Psoas muscle (tissue), 8 donors: Measurements from ENCODE around the gene TMEM169. TPM values are rescaled to one million over a fixed set of nuclear protein-coding genes. Genes with fewer than 3 reads are reported as not detected.
"Not testable (repeated sequence)": the region's sequence is repeated elsewhere in the genome, so short reads cannot be mapped to it uniquely, and the experiment has no call there.

Experiments
- ATAC-seq, 4 donors: fragments of 200-7000 bp; cut with Tn5 transposase; one replicate each; pipeline ENCODE4 v1.9.1; 2020; ENCODE audit warnings: moderate library complexity in 3 of 4, mild to moderate bottlenecking in 2 of 4
- DNase-seq, 2 donors: peaks; one replicate each; pipeline ENCODE4 v3.0.0-alpha.2; 2020
- H3K27ac ChIP-seq: fragments of 200-600 bp; one replicate; pipeline ENCODE4 v1.8.0; 2022
- H3K27me3 ChIP-seq, 3 donors: fragments of 200-600 bp in 1 of 3; one replicate each; pipeline versions ENCODE4 v1.6.1 to v1.8.0; 2013 to 2022; ENCODE audit warnings: low read length in 2 of 3, mild to moderate bottlenecking in 2 of 3, moderate library complexity in 1 of 3; ENCODE audit not compliant: insufficient read depth in 3 of 3
- H3K36me3 ChIP-seq, 2 donors: fragments of 200-600 bp in 1 of 2; one replicate each; pipeline versions ENCODE4 v1.6.1 to v1.8.0; 2013 to 2022; ENCODE audit warnings: low read depth in 1 of 2, mild to moderate bottlenecking in 1 of 2, moderate library complexity in 1 of 2; ENCODE audit not compliant: insufficient read depth in 1 of 2
- H3K4me1 ChIP-seq: fragments of 200-600 bp; one replicate; pipeline ENCODE4 v1.8.0; 2022
- H3K4me3 ChIP-seq: fragments of 200-600 bp; one replicate; pipeline ENCODE4 v1.8.0; 2022; ENCODE audit warnings: mild to moderate bottlenecking
- H3K9me3 ChIP-seq: fragments of 200-600 bp; one replicate; pipeline ENCODE4 v1.8.0; 2022
- WGBS, 3 donors: extraction: QIAGEN DNeasy Blood & Tissue Kit; methylation state at CpG; one replicate each; pipeline versions ENCODE4 v1.1.6 to v1.1.7; 2013; 5-methylcytosine and 5-hydroxymethylcytosine counted together
- intact Hi-C, 2 donors: fragments of 100-400 bp; cut with DNase I; formaldehyde crosslinking; loops; one replicate each; pipeline versions ENCODE4 v1.11.0 to v1.14.2; 2022
- polyA plus RNA-seq, 3 donors: library from polyadenylated mRNA; stranded (reverse); fragments of 200-250 nt; gene quantifications; one replicate each; pipeline ENCODE4 v1.2.3, GENCODE V29; 2013
- total RNA-seq, 4 donors: library from RNA; stranded (reverse); fragmentation: NEBNext Ultra II Directional in 2 of 4; extraction: Animal tissue kit (Norgen Biotek cat#: 25700) in 2 of 4; gene quantifications; one replicate each; pipeline versions ENCODE4 v1.2.1 to v1.2.4, GENCODE V29; 2021 to 2023
- TF ChIP-seq, protein P1 (sequence below): fragments of 200-600 bp; IDR thresholded peaks from one replicate; pipeline ENCODE4 v1.8.0; 2022; ENCODE audit warnings: antibody characterized with exemption
- donor health status: healthy with polysubstance abuse.
- donor health status: DM: no; HTN: no; CAD: no; lungs with moderate emphysema.
- donor health status: Bipolar disorder and iron deficiency.
- donor health status: healthy.
- donor health status: DM: yes; HTN: yes; CAD: no.
- donor health status: DM: no; HTN: no; CAD: no.
- donor health status: DM: no; HTN: no; CAD: no.
- donor health status: DM: yes; HTN: yes; CAD: no.

TMEM169 gene
- total and polyA plus RNA-seq, 7 donors, result 0.07 to 0.41 (median 0.08) TPM; not detected in 2

DNA sequence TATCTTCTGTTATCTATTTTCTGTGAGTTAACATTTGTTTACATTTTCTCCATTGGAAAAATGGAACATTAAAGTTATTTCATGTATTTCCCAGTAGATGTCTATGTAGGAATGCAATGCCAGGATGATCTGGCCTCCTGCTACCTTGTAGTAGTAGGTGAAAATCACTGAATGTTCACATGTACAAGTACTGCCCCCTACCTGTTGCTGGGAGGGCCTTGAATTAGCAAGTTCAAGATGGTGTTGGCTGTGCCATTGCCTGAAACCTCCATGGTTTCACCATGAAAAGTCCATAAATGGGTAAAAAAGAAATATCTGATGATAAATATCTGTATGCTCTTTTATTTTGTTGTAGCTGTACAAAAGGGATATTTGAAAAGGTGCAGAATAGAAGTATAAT is 58.2 kb downstream of the TMEM169 start:
- DNase-seq, result no peak
- TF ChIP-seq, protein P1, sequence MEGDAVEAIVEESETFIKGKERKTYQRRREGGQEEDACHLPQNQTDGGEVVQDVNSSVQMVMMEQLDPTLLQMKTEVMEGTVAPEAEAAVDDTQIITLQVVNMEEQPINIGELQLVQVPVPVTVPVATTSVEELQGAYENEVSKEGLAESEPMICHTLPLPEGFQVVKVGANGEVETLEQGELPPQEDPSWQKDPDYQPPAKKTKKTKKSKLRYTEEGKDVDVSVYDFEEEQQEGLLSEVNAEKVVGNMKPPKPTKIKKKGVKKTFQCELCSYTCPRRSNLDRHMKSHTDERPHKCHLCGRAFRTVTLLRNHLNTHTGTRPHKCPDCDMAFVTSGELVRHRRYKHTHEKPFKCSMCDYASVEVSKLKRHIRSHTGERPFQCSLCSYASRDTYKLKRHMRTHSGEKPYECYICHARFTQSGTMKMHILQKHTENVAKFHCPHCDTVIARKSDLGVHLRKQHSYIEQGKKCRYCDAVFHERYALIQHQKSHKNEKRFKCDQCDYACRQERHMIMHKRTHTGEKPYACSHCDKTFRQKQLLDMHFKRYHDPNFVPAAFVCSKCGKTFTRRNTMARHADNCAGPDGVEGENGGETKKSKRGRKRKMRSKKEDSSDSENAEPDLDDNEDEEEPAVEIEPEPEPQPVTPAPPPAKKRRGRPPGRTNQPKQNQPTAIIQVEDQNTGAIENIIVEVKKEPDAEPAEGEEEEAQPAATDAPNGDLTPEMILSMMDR, result no peak
- Histone ChIP-seq H3K4me1 (no peaks in the 10 kb centered on the region), H3K4me3 (no peak overlapping the region), H3K36me3 (peaks cover 21 to 100% of the 10 kb centered on the region in 2 donors), H3K27me3 (no peaks in the 10 kb centered on the region), H3K27ac (no peak overlapping the region), H3K9me3 (no peaks in the 10 kb centered on the region)
- no peak for ATAC-seq
- intact Hi-C loops, result loop anchor here in 1 of 2 donors (5.0 kb wide), 1 partner anchor 603 kb away; no protein-coding TSS in a partner anchor

DNA sequence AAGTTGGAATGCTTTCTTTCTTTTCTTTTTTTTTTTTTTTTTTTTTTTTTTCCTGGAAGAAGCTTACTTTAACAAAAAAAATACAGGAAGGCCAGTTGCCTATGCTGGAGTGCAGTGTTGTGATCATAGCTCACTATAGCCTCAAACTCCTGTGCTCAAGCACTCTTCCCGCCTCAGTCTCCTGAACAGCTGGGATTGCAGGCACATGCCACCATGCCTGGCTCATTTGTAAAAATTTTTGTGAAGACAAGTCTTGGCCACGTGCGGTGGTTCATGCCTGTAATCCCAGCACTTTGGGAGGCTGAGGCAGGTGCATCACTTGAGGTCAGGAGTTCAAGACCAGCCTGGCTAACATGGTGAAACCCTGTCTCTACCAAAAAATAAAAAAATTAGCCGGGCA is 59.8 kb downstream of the TMEM169 start:
- DNase-seq, H3K27ac ChIP-seq, intact Hi-C loops, H3K4me3 ChIP-seq, H3K9me3 ChIP-seq, H3K27me3 ChIP-seq, H3K4me1 ChIP-seq, ATAC-seq: not testable (repeated sequence)
- H3K36me3 ChIP-seq, result peaks cover 22 to 98% of the 10 kb centered on the region in 2 donors
- 72 to 81% (median 78%) methylated on average over 4 of the region's 4 CpGs for WGBS, 3 donors

DNA sequence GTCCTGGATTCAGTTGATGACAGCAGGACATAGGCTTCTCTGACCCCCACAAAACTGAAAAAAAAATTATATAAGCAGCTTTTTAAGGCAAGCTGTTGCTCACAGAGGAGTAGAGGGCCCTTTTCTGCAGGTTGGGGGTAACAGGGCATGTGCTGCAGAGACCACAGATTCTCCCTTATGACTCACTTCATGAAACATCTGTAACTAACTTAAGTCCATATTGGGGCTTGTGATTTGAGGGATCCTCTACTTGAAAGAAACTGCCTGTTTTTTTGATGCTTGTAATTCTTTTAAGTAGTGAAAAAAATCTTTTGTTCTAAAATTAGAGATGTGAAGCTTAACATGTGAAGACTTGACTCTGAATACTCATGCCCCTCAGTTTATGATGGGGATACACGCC is 60.8 kb downstream of the TMEM169 start:
- intact Hi-C loops, result no loop called here
- no peak overlapping the region for H3K4me3 ChIP-seq
- 93 to 100% (median 100%) methylated on average over 1 of the region's 1 CpG for WGBS, 3 donors
- no peak for ATAC-seq
- H3K27me3 ChIP-seq, result no peaks in the 10 kb centered on the region
- TF ChIP-seq, protein P1, result no peak
- no peak overlapping the region for H3K27ac ChIP-seq
- peaks cover 22 to 98% of the 10 kb centered on the region in 2 donors for H3K36me3 ChIP-seq
- DNase-seq, result no peak
- no peaks in the 10 kb centered on the region for H3K9me3 ChIP-seq
- no peaks in the 10 kb centered on the region for H3K4me1 ChIP-seq

DNA sequence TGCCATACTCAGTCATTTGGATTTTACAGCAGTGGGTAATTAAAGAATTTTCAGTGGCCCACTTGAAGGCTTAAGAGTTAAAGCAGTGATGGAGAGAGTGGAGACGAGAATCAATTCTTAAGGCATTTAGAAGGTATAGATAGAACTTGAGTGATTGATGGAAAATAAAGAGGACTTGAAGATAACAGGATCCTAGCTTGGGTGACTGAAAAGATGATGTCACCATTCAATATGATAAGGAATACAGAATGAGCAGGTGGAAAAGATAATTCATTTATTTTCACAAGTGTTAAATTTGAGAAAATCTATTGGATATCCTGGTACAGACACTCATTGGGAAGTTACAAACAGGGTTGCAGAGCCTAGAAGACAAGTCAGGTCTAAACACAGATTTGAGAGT is 62.7 kb downstream of the TMEM169 start:
- H3K4me3 ChIP-seq, result no peak overlapping the region
- no peaks in the 10 kb centered on the region for H3K27me3 ChIP-seq
- no peaks in the 10 kb centered on the region for H3K4me1 ChIP-seq
- WGBS, 3 donors, result 97% methylated on average over 1 of the region's 1 CpG
- TF ChIP-seq, protein P1, result no peak
- no peaks in the 10 kb centered on the region for H3K9me3 ChIP-seq
- no peak overlapping the region for H3K27ac ChIP-seq
- peaks cover 16 to 98% of the 10 kb centered on the region in 2 donors for H3K36me3 ChIP-seq
- DNase-seq (no peak), ATAC-seq (no peak)
- intact Hi-C loops, result no loop called here

DNA sequence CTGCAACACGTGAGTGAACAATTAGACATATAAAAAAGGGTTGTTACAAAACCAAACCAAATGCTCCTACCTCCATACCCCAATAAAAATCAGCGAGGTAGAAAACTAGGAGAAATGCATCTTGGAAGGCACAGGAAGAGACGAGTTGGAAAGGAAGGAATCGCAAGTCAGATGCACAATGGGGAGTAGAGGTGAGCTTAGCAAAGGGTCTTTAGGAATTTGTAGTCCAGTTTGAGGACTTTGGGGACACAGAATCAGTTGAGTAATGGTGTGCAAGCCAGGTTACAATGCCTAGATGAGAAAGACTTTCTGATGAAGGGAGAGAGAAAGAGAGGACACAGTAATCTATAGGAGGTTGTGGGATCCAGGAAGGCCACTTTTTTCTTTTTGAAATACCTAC is 63.1 kb downstream of the TMEM169 start:
- Histone ChIP-seq H3K27me3 (no peaks in the 10 kb centered on the region), H3K36me3 (peaks cover 16 to 98% of the 10 kb centered on the region in 2 donors), H3K27ac (no peak overlapping the region), H3K4me3 (no peak overlapping the region), H3K9me3 (no peaks in the 10 kb centered on the region), H3K4me1 (no peaks in the 10 kb centered on the region)
- TF ChIP-seq, protein P1, result no peak
- DNase-seq (no peak), ATAC-seq (no peak)
- intact Hi-C loops, result no loop called here
- 94 to 96% (median 95%) methylated on average over 4 of the region's 4 CpGs for WGBS, 3 donors
